Lung (tissue), 12 donors: Measurements from ENCODE around the gene ITPKB. TPM values are rescaled to one million over a fixed set of nuclear protein-coding genes. Genes with fewer than 3 reads are reported as not detected.

ENCODE experiments used
- ATAC-seq: fragments of 200-7000 bp; cut with Tn5 transposase; one replicate; pipeline ENCODE4 v1.9.1; 2020; ENCODE audit warnings: moderate number of reproducible peaks; ENCODE audit not compliant: insufficient read depth, low FRiP score
- DNase-seq, 3 donors: peaks; one replicate each; pipeline ENCODE4 v3.0.0-alpha.2; 2013 to 2017
- H3K27ac ChIP-seq, 2 donors: one replicate each; pipeline ENCODE4 v1.5.1; 2013; ENCODE audit warnings: mild to moderate bottlenecking in 2 of 2, moderate library complexity in 2 of 2, control low read depth in 1 of 2, inconsistent platforms in 1 of 2, low read depth in 1 of 2, low read length in 1 of 2
- H3K27me3 ChIP-seq, 3 donors: one replicate each; pipeline ENCODE4 v1.5.1; 2013; ENCODE audit warnings: low read length in 2 of 3; ENCODE audit not compliant: control insufficient read depth in 3 of 3, insufficient read depth in 3 of 3
- H3K36me3 ChIP-seq, 4 donors: one replicate each; pipeline ENCODE4 v1.5.1; 2013; ENCODE audit warnings: low read length in 4 of 4, mild to moderate bottlenecking in 1 of 4, moderate library complexity in 1 of 4; ENCODE audit not compliant: control insufficient read depth in 4 of 4, insufficient read depth in 4 of 4
- H3K4me1 ChIP-seq, 5 donors: one replicate each; pipeline ENCODE4 v1.5.1; 2013; ENCODE audit warnings: low read length in 5 of 5, mild to moderate bottlenecking in 2 of 5, moderate library complexity in 1 of 5; ENCODE audit not compliant: control insufficient read depth in 5 of 5, insufficient read depth in 5 of 5
- H3K4me3 ChIP-seq: one replicate; pipeline ENCODE4 v1.5.1; 2013; ENCODE audit warnings: mild to moderate bottlenecking, control low read depth, moderate library complexity
- H3K9ac ChIP-seq, 2 donors: one replicate each; pipeline ENCODE4 v1.5.1; 2013; ENCODE audit warnings: low read length in 2 of 2, control low read depth in 1 of 2; ENCODE audit not compliant: insufficient read depth in 1 of 2
- H3K9me3 ChIP-seq, 4 donors: one replicate each; pipeline ENCODE4 v1.5.1; 2013; ENCODE audit warnings: low read length in 3 of 4, mild to moderate bottlenecking in 1 of 4, moderate library complexity in 1 of 4; ENCODE audit not compliant: control insufficient read depth in 4 of 4, insufficient read depth in 3 of 4
- WGBS, 2 donors: extraction: QIAGEN DNeasy Blood & Tissue Kit; methylation state at CpG; one replicate each; pipeline ENCODE4 v1.1.7; 2013; 5-methylcytosine and 5-hydroxymethylcytosine counted together
- polyA plus RNA-seq, 2 donors: library from polyadenylated mRNA; stranded (reverse); fragments of 200-250 nt; gene quantifications; one replicate each; pipeline ENCODE4 v1.2.1, GENCODE V29; 2013
- total RNA-seq, 2 donors: library from RNA; depleted of rRNA in 1 of 2; stranded (reverse); fragments of >200 nt in 1 of 2; gene quantifications; one replicate each; pipeline ENCODE4 v1.2.1, GENCODE V29; 2014 to 2021
- TF ChIP-seq, protein P1 (sequence below): IDR thresholded peaks from 2 replicates; pipeline ENCODE4 v1.5.1; 2012; ENCODE audit warnings: mild to moderate bottlenecking; ENCODE audit errors: control extremely low read depth, extremely low read depth
- donor health status: control.
- donor health status: control.
- donor health status: Bipolar disorder and iron deficiency.
- donor health status: healthy.
- donor health status: DM: yes; HTN: yes; CAD: no.

Gene ITPKB
- total and polyA plus RNA-seq, 4 donors: 9.9 to 46.6 (median 28.1) TPM

DNA sequence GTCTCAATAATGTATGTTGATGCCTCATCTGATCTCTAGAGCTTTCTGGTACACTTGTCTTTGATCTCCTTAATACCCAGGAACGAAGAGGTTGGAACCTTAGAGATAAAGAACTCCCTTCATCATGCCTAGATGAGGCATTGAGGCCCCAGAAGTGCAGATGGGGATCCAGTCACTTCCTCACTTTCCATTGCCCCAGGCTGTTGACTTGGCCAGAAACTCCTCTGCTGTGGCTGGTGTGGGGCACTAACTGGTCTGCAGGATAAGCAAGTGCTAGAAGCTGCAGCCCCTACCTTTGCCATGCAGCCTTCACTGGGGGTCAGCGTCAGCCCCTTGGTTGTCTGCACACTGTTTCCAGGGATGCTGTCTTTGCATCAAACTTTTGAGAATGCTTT, 140.6 kb downstream of the ITPKB start:
- H3K4me1 ChIP-seq: peaks cover 0 to 13% (median 10%) of the 10 kb centered on the region in 5 donors
- TF ChIP-seq, protein P1, sequence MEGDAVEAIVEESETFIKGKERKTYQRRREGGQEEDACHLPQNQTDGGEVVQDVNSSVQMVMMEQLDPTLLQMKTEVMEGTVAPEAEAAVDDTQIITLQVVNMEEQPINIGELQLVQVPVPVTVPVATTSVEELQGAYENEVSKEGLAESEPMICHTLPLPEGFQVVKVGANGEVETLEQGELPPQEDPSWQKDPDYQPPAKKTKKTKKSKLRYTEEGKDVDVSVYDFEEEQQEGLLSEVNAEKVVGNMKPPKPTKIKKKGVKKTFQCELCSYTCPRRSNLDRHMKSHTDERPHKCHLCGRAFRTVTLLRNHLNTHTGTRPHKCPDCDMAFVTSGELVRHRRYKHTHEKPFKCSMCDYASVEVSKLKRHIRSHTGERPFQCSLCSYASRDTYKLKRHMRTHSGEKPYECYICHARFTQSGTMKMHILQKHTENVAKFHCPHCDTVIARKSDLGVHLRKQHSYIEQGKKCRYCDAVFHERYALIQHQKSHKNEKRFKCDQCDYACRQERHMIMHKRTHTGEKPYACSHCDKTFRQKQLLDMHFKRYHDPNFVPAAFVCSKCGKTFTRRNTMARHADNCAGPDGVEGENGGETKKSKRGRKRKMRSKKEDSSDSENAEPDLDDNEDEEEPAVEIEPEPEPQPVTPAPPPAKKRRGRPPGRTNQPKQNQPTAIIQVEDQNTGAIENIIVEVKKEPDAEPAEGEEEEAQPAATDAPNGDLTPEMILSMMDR: no peak
- no peaks in the 10 kb centered on the region for H3K27me3 ChIP-seq
- DNase-seq (no peak), ATAC-seq (no peak)
- no peak overlapping the region for H3K27ac ChIP-seq
- H3K9ac ChIP-seq: no peak overlapping the region
- no peaks in the 10 kb centered on the region for H3K36me3 ChIP-seq
- peaks cover 0 to 1% (median 0%) of the 10 kb centered on the region in 4 donors for H3K9me3 ChIP-seq
- no peak overlapping the region for H3K4me3 ChIP-seq
- WGBS, 2 donors: 88 to 90% methylated on average over 2 of the region's 2 CpGs

DNA sequence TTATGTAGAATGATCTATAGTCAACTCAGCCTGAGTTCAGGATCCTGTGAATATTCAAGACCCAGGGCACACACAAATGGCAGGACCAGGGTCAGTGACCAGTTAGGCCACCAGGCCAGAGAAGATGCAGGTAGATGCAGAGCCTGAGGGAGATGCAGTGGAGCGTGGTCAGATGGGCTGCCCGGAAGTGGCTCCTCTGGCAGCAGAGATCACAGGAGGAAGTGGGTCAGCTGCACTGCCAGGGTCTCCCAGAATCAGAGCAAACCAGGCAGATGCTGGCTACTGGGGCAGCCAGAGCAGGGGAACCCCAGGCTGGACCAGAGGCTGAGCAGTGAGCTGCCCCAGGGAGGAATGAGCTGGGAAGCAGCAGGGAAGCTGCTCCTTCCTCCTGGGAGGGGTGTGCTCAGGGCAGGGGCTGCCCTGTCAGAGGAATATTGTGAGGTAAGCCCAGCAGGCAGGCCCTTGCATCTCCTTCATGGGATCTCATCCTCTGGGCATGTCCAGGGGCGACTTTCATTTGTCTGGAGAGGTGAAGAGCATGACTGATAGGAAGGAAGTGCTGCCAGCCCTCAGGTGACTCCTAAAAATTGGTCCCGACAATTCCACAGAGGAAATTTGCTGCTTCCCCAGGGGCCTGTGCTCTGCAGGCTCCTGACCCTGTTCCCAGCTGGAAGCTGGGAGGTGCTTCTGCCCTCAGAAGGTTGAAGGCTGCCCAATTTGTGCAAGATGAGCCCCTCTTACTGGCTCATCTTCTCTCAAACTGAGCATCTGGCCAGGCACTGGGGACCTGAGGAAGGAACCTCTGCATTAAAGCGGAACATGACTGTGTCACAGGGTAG, 141.2 kb downstream of the ITPKB start:
- DNase-seq (no peak), ATAC-seq (no peak)
- H3K36me3 ChIP-seq: no peaks in the 10 kb centered on the region
- no peak overlapping the region for H3K4me3 ChIP-seq
- peaks cover 0 to 8% (median 7%) of the 10 kb centered on the region in 5 donors for H3K4me1 ChIP-seq
- WGBS, 2 donors: 76 to 81% methylated on average over 5 of the region's 5 CpGs
- TF ChIP-seq, protein P1: no peak
- H3K9me3 ChIP-seq: peaks cover 0 to 1% (median 0%) of the 10 kb centered on the region in 4 donors
- H3K9ac ChIP-seq: no peak overlapping the region
- no peak overlapping the region for H3K27ac ChIP-seq
- no peaks in the 10 kb centered on the region for H3K27me3 ChIP-seq

DNA sequence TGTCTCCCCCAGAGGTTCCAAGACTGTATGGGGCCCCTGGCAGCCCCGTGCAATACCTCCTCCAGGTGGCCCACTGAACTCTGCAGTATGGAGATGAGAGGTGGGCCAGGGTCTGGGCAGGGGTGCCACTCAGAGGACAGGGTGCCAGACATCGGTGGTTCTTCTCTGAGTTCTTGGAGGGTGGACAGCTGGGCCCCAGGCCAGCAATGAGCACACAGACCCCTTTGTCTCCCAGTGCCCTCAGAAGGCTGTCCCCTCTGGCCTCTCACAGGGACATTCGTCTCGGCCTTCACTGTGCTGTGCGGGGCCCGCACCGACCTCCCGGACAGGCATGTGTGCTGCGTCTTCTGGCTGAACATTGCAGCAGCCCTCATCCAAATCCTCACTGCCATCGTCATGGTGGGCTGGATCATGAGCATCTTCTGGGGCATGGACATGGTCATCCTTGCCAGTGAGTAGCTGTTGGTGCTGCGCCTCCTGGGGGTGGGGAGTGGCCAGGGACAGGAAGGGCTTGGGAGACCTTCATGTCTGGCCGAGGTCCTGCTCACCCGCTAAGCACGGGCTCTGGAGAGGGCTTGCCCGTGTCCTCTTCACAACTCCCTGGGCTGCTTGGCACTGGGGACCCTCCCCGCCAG, 142.4 kb downstream of the ITPKB start:
- H3K4me3 ChIP-seq: no peak overlapping the region
- H3K4me1 ChIP-seq: no peaks in the 10 kb centered on the region
- TF ChIP-seq, protein P1: no peak
- no peak for DNase-seq
- 86 to 93% methylated on average over 16 of the region's 16 CpGs for WGBS, 2 donors
- no peak for ATAC-seq
- no peaks in the 10 kb centered on the region for H3K27me3 ChIP-seq
- no peak overlapping the region for H3K27ac ChIP-seq
- H3K9me3 ChIP-seq: peaks cover 0 to 1% (median 0%) of the 10 kb centered on the region in 4 donors
- no peak overlapping the region for H3K9ac ChIP-seq
- H3K36me3 ChIP-seq: no peaks in the 10 kb centered on the region
